ENCODE results near the gene LRRC26. TPM values are rescaled to one million over a fixed set of nuclear protein-coding genes. Genes with fewer than 3 reads are reported as not detected.

The LRRC26 gene
- total RNA-seq, 1 experiment from 2014 or later, result 0.12 TPM

DNA sequence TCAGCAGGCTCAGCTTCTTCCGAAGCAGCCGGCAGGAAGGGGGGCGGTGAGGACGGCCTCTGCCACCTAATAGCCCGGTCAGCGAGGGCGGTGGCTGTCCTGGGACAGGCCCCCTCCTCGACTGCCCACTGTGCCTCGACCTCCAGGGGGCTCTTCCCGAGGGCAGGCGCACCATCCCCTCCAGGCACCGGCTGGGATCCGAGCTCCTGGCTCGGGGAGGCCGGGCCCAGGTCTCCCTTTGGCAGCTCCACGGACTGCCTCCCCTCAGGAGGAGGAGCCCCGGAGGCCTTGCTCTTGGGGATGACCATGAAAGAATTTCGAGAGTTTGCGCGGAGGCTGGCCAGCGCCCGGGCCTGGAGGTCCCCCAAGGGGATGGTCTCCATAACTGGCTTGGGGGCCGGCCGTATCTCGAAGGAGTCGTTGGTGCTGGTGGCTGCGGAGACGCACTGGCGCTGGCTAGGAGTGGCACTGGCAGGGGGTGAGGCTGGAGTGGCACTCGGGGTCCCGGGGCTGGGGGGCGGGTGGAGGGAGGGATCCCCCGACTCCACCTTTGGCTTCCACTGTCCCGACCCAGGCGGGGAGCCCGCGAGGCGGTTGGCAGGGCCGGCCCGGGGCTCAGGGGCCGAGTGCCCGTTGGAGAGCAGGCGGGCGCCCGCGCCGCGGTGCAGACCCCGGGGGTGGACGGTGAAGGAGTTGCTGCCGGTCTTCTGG lies 29.7 kb upstream of the LRRC26 start:
- no peak for DNase-seq (ENCODE audit: low spot score)

DNA sequence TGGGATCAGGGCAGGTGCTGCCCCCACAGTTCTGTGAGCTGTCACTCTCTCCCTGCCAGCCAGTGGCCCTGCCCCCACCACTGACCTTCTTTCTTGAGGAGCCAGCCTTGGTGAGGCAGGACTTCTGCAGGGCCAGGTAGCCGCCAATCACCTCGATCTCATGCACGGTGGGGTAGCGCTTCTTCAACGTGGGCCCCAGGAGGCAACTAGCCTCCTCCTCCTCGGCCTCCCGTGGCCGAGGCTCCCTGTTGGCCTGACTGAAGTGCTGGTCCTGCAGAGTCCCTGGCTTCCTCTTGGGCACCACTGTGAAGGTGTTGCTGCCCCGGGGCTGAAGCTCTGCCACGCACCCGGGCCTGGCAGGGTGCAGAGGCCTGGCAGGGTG lies 29.0 kb upstream of the LRRC26 start:
- no peak for DNase-seq (ENCODE audit: low spot score)

DNA sequence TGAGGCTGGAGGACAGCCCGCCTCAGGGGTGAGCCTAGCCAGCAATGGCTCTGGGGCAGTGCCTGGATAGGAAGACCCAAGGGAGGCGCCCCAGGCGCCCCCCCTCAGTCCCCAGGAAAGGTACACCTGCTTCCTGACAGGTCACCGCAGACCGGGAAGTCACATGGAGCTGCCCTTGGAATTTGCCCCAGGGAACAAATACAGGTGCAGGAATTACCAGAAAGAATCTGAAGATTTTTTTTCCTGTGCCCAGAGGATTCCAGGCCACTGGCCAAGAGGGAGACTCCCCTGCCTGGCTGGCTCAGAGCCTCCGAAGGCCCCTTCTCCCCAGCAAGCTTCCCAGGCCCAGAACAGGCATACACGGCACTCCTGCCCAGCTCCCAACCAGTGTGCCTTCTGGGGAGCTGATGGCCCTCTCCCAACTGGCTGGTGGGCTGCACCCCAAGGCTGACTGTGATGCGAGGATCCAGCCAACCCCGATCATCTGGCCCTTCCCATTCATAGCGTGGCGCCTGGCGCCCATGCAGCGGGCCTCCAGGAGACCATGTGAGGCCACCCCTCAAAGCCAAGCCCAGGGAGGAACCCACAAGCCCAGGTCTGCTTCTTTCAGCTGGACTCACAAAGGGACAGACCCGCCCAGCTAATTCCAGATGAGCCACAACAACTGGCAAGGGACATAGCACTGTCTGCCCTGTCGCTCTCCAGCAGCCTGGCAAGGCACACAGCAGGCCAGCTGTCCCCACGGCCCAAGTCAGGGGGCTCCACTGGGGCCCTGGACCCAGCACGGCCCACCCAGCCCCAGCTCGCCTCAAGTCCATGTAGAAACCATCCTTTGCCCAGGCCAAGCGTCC lies 28.4 kb upstream of the LRRC26 start:
- DNase-seq (ENCODE audit: low spot score), result no peak

DNA sequence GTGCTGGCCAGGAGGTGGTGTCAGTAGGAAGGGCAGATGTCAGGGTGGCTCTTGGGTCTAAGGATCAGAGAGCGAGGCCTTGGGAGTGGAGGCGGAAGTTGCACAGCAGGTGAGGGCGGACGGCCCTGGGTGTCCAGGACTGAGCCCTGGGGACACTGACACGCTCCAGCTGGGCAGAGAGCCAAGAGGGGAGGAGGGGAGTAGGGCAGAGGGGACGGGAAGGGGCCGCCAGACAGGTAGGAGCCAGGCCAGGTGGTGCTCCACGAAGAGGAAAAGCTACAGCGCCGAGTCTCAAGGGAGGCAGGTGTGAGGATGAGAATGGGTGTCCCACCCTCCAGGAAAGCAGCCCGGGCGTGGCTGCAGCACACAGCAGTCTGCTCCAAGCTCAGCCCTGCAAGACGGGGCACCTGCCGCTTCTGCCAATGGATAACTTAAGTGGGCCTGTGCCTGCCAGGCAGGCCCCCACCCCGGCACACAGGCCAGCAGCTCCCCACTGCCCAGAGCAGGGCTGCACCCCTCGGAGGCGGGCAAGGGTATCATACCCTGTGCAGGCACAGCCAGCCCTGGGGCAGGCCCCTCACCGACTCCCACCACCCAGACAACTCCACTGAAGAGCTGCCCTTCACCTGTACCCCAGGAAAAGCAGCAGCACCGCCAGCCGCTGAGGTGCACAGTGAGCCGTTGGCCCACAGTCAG lies 25.8 kb upstream of the LRRC26 start:
- no peak for DNase-seq (ENCODE audit: low spot score)

DNA sequence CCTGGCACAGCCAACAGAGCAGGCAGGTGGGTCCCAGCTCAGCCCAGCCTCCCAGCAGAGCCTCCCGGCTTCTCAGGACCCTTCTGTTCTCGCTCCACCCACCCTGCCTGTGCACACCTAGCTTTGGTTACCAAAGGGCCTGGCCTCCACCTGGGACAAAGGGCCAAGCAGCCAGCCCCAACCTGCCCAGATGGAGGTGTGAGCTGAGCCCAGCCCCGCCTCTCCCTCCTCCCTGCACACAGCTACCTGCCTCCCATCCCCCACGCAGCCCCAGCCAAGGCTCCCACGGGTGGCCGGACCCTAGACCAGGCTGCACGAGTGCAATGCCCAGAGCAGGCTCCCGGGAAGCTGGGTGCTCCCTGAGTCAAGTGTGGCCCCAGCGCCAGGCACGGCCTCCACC lies 25.1 kb upstream of the LRRC26 start:
- no peak for DNase-seq (ENCODE audit: low spot score)

DNA sequence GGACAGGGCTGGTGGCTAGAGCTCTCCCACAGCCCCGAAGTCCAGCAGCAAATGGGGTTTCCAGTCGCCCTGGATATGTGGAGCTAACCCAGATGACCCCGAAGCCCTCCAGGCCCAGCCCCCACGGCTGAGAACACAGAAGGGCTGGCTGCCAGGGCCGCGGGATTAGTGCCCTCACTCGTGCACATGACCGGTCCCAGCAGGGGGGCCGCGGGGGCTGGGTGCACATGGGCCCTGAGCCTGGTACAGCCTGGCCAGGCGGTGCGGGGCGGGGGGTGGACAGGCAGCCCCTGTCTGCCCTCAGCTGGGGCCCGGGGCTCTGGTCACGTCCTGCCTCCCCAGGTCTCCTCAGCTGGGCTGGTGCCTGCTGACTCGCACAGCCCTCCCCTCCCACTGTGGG lies 24.5 kb upstream of the LRRC26 start:
- DNase-seq (ENCODE audit: low spot score), result no peak

DNA sequence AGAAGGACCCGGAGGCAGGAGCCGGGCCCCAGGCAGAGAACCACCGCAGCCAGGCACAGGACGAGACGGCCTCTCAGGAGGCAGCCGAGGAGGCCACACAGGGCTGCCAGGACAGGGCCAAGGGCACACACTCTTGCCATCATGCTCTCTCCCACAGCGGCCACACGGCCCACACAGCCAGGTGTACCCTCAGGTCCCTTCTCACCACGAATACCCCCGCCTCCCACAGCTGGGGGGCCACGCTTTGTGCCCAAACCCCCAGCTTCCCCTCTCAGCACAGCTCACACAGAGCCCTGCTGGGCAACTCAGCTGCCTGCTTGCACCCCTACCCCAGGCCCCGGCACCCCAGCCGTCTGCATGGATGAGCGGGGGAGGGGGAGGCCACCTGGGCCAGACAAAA lies 23.9 kb upstream of the LRRC26 start:
- DNase-seq (ENCODE audit: low spot score), result no peak

DNA sequence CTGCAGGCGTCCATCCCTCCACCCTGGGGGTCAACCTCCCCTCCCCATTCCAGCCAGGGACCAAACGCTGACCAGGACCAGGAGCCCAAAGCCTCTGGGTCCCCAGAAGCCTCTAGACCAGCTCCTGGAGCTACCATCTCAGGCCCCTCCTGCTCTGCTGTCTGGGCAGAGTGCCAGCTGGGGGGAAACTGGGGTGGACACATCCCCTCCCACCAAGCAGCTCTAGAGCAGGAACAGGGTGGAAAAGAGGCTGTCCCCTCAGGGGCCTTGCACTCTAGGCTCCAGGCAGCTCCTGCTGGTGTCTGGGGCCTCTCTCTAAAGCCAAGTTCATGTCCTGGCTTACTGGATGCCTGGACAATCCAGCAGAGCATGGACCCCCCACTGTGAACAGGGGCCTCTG lies 23.0 kb upstream of the LRRC26 start:
- DNase-seq (ENCODE audit: low spot score), result no peak

DNA sequence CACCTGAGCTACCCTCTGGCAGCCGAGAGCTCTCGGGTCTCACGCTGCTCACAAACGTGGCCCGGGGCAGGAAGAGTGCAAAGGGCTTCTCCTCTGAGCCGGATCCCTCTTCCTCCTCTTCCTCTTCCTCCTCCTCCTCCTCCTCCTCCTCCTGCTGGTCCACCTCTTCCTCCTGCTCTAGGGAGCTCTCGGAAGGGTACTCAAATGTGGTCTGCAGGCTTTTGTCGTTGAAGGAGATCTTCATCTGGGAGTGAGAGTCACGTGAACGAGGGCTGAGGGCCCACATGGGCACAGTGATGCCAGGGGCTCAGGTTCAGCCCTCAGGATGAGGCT lies 22.6 kb upstream of the LRRC26 start:
- DNase-seq (ENCODE audit: low spot score), result no peak

DNA sequence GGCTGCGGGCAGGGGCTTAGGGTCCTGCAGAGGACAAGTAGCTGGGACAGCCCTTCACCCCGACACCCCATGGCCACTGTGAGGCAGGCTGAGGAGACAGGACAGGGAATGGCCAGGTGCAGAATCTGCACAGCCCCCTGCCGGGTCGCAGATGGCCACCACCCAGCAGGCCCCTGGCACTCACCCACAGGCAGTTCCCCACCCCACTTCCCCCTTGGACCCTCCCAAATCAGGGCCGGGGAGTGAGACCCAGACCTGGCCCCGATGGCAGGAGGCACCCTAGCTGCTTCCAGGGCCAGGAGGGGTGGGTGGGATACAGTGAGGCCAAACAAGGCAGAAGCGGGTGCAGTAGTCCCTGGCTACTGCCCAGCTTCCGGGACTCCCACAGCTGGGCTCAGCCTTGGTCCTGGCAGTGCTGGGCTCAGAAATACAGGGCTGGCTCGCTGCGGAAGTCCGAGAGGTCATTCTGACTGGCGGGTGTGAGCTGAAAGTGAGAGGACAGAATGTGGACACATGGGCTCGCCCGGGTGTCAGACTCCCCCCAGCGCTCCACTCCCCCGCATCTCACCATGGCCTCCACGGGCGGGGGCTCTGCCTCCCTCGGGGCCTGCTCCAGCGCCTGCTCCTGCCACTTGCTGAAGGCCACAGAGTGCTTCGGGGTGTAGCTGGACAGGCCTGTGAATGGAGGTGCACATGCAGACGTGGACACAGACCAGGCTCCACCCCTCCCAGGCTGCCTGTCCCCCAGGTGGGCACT lies 22.0 kb upstream of the LRRC26 start:
- DNase-seq (ENCODE audit: low spot score), result no peak

DNA sequence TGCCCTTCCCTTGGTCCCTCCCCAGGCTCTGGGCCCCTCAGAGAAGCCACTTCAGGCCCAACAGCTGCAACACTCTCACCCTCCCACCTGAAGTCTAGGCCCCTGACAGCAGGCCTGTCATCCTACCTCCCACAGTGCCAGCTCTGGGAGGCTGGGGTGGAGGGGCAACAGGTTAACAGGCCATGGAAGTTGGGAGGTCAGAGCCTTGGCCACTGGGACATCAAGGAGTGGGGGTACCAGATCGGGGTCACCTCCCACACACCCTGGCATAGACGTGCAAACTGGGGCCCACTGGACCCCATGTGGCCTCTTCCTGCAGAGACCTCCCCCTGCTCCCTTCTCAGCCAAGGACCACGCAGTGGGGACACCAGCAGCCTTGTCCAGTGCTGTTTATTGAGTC lies 21.4 kb upstream of the LRRC26 start:
- DNase-seq (ENCODE audit: low spot score), result no peak

DNA sequence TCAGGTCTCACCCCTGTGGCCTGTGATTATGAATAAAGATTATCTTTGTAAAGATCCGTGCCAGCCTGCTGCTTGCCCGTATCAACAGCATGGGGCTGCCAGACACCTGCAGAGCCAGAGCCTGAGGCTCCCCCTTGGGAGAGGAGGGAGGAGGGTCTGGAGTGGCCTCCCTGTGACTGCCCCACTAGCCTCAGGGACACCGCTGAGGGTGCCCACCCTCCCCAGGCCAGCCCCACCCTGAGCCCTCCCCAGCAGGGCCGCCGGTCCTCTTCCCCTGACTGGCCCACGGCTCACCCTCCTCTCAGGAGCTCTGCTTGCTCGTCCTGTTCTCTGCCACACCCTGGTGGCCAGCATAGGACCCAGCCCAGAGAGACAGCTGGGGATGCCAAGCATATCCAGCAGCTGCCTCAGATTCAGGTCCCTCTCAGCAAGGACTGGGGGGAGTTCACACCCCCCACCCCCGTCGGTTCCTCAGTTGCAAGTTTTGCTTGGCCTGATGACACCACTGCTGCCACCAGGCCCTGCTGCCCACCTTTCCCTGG lies 20.5 kb upstream of the LRRC26 start:
- DNase-seq (ENCODE audit: low spot score), result no peak

DNA sequence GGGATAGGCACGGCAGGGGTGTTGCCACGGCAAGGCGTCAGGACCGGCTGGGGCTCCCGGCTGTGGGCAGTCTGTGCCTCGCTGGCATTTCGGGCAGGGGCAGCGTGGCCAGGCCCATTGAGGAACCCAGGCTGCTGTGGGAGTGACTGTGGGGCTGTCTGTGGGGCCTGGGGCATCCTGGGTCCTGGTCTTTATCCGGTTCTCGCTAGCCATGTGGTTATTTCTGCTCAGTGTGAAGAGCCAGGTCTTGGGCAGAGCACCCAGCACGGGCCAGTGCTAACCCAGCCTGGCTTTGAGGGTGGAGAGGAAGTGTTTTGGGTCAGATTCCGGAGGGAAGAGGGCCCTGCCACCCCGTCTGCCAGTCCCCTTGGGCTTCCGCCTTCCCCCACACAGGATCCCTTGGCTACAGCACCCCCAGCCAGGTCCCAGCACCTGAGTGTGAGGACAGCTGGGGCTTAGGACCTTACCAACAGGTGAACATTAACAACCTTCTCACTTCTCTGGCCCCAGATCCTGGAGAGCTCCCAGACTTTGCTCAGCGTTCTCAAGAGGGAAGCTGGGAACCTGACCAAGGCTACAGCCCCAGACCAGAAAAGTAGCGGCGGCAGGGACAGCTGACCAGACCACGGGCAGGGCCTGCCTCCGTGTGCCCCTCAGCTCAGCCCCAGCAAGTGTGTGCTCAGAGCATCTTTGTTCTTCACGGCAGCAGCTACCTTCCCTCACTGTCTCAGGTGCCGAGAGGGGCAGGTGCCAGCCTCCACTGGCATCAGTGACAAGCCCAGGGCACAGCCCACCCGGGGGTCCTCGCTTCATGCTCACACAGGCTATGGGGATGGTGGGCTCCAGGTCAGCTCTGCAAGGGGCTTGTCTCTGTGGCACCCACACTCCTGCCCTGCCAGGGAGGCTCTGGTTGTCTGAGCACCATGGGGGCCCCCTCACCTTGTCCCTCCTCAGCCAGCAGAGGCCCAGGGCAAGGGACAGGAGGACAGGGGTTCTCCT lies 19.7 kb upstream of the LRRC26 start:
- DNase-seq (ENCODE audit: low spot score), result no peak

DNA sequence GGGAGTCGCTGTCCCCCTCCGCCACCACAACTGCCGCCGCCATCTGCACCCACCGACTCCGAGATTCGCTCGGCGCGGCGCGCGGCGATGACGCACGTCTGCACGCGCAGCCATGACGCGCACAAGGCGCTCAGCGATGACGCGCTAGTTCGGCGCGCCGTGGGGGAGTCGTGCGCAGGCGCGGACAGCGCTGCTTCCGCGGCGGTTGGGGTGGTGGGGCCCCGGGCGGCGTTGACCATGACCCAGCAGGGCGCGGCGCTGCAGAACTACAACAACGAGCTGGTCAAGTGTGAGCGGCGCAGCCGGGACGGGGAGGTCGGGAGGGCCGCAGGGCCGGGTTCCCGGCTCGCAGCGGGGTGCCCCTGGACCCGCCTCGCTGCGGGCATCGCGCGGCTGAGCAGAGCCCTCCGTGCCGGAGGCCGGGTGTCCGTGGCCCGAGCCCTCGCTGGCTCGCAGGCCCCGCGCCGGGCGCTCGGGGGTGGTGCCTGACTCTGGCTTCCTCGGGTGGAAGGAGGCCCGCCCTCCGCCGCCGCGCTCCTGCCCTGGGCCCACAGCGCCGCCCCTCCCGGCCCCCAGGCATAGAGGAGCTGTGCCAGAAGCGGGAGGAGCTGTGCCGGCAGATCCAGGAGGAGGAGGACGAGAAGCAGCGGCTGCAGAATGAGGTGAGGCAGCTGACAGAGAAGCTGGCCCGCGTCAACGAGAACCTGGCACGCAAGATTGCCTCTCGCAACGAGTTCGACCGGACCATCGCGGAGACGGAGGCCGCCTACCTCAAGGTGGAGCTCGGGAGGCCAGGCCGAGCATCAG lies 18.8 kb upstream of the LRRC26 start, which contains the start of the genes ANAPC2 and SSNA1:
Gene ANAPC2 (minus strand): TSS at position 71 of the 807 bp plus-strand sequence. CDS start 28 bp downstream, at position 43.
Gene SSNA1 (plus strand): TSS at position 187 of the 807 bp plus-strand sequence. CDS start 51 bp downstream, at position 238.
- peak; percentile 87 for DNase-seq (ENCODE audit: low spot score)

DNA sequence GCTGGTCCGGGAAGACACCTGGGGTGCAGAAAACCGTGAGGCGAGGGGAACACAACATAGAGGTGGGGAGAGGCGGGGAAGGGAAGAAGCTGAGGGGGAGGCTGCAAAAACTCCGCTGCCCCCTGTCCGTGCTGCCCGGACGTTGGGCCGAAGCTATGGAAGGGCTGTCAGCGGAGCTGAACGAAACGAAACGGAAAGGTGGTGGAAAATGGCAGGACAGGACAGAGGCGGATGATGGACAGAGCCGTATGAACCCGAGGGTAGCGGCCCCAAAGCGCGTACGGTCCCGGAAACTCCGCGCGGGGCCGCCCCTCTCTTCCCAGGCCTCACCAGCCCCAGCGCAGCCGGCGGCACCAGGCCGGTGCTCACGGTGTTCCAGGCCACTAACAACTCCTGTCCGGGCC lies 18.2 kb upstream of the LRRC26 start:
- no peak for DNase-seq (ENCODE audit: low spot score)

DNA sequence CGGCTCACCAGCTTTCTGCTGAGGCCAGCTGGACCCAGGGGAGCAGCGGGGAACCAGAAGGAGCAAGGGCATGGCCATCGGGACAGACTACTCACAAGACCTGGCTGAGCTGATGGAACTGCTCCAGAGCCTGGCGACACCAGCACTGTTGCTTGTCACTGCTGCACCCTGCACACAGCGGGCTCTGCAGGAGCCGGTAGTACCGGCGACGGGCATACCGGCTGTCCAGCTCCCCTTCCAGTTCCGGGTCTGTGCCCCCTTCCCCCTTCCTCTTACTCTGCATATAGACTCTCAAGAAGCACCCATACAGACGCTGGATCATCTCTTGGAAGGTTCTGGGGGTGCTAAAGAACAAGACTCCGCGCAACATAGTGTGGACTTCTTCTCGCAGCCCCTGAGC lies 17.5 kb upstream of the LRRC26 start:
- DNase-seq (ENCODE audit: low spot score), result no peak

DNA sequence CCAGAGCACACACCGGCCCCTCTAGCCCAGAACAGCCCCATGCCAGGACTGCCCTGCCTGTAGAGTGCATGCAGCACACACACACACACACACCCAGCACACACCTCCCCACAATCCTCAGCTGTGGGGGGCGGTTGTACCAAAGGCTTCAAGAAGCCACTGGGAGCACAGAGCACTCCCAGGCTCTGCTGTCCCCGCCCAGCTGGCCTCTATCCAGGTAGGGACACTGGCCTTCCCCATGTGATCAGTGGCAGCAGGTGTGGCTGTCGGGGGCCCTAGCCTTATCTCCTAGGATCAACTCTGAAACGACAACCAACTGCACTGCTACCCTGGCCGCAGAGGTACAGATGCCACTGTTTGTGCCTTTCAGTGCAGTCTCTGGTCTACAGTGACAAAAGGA lies 16.5 kb upstream of the LRRC26 start:
- no peak for DNase-seq (ENCODE audit: low spot score)

DNA sequence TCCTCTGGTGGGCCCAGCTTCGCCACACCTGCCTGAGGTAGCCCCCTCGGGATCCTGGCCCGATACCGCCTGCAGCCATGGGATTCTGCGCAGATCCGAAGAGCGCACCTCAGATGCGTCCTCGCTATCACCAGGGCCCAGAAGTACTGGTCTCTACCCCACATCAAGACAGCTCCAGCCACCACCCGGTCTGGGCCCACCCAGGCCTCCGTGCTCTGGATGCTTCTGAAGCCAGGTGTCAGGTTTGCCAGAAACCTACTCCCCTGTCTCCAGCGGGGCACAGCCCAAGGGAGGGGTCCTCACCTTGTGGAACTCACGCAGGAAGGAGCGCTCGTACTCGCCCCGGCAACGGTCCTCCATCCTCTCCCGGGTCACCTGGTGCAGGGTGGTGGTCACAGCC lies 16.1 kb upstream of the LRRC26 start:
- no peak for DNase-seq (ENCODE audit: low spot score)

DNA sequence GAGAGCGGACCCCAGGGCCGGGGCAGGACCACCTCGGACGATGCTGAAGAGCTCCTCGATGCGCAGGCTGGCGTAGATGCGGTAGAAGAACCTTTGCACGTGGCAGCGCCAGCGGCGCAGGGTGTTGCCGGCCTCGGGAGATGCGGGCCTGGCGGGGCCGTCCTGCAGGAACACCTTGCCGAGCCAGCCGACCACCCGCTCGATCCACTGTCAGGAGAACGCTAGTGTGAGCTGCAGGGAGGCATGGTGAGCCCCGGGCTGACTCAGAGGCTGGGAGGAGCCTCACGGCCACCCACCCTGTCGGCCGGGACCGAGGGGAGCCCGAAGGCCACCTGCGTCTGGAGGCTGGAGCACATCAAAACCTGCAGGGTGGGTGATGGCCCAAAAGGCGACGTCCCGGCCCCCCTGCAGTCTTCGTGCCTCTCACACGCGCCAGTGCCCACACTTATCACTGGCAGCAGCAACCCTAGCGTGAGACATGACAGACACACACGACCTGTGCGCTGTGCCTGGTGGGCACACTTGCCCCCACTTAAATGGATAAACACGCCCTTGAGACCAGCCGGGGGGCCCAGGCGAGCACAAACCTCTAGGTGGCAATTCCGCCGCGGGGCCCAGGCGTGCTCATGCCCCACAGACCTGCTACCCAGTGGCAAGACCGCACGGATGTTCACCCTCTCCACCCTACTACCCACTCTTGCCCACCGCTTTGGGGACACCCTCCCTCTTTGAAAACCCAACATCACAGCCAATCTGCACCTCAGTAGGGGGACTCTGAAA lies 15.2 kb upstream of the LRRC26 start:
- DNase-seq (ENCODE audit: low spot score), result no peak

Data from H4 (cell line).